HEK293 (cell line): Measurements from ENCODE around the gene DSCAML1.

Experiments
- TCF7L2 ChIP-seq: IDR thresholded peaks from 2 replicates; pipeline ENCODE4 v1.6.1; 2011; ENCODE audit warnings: low read depth, mild to moderate bottlenecking, inconsistent platforms, low read length, moderate library complexity, borderline replicate concordance
- ZNF426 ChIP-seq: fragments of 450-650 bp; formaldehyde crosslinking; IDR thresholded peaks from 2 replicates; pipeline ENCODE4 v1.5.1; 2017; ENCODE audit warnings: missing biosample characterization, missing genetic modification characterization, mild to moderate bottlenecking, inconsistent platforms, moderate library complexity
- TF ChIP-seq, protein P1 (sequence below): fragments of 450-650 bp; formaldehyde crosslinking; IDR thresholded peaks from 2 replicates; pipeline ENCODE4 v1.5.1; 2016; ENCODE audit warnings: missing biosample characterization, missing genetic modification characterization, low read depth
- TF ChIP-seq, protein P2 (sequence below): fragments of 450-650 bp; formaldehyde crosslinking; IDR thresholded peaks from 2 replicates; pipeline ENCODE4 v1.5.1; 2016; ENCODE audit warnings: missing biosample characterization, missing genetic modification characterization
- TF ChIP-seq, protein P3 (sequence below): fragments of 450-650 bp; formaldehyde crosslinking; IDR thresholded peaks from 2 replicates; pipeline ENCODE4 v1.5.1; 2016; ENCODE audit warnings: missing biosample characterization, missing genetic modification characterization
- TF ChIP-seq, protein P4 (sequence below): fragments of 450-650 bp; formaldehyde crosslinking; IDR thresholded peaks from 2 replicates; pipeline ENCODE4 v1.5.1; 2016; ENCODE audit warnings: missing biosample characterization, missing genetic modification characterization

DNA sequence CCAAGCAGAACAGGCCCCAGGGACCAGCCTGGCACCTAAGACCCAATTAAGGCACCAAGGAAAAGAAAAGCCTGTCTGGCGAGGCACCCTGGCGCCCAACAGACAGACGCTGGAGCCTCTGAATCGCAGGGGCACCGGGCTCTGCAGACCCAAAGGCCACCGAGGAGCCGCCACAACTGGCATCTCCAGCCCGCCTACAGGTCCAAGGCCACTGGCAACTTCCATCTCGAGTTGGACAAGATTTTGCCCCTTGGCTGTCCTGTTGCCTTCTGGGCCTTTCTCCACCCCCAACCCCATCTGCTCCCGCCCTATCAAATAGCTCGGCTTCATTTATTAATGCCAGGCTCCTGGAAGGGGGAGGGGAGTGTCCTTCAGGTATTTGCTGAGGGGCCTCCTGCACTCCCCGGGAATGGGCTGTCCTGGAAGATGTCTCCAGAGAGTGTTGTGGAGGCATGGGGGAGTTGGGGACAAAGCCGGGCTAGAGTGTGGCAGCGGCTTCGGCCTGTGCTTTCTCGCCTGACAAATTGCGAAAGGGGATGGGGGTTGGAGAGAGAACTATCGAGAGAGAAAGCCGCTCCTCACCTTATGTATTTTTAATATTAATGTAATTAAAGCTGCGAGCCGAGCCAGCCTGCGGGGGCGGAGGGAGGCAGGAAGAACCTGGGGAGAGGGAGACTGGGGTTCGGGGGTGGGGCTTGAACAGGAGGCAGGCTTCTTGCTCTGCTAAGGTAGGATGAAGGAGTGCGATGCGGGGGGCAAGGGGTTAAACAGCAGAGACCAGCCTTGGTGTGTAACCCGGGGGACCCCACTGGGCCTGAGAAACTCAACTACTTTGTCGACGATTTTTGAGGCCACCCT, 2.0 kb downstream of the DSCAML1 start:
- TF ChIP-seq TCF7L2 = no peak
- TF ChIP-seq, protein P1, sequence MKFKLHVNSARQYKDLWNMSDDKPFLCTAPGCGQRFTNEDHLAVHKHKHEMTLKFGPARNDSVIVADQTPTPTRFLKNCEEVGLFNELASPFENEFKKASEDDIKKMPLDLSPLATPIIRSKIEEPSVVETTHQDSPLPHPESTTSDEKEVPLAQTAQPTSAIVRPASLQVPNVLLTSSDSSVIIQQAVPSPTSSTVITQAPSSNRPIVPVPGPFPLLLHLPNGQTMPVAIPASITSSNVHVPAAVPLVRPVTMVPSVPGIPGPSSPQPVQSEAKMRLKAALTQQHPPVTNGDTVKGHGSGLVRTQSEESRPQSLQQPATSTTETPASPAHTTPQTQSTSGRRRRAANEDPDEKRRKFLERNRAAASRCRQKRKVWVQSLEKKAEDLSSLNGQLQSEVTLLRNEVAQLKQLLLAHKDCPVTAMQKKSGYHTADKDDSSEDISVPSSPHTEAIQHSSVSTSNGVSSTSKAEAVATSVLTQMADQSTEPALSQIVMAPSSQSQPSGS = no peak
- TF ChIP-seq, protein P2, sequence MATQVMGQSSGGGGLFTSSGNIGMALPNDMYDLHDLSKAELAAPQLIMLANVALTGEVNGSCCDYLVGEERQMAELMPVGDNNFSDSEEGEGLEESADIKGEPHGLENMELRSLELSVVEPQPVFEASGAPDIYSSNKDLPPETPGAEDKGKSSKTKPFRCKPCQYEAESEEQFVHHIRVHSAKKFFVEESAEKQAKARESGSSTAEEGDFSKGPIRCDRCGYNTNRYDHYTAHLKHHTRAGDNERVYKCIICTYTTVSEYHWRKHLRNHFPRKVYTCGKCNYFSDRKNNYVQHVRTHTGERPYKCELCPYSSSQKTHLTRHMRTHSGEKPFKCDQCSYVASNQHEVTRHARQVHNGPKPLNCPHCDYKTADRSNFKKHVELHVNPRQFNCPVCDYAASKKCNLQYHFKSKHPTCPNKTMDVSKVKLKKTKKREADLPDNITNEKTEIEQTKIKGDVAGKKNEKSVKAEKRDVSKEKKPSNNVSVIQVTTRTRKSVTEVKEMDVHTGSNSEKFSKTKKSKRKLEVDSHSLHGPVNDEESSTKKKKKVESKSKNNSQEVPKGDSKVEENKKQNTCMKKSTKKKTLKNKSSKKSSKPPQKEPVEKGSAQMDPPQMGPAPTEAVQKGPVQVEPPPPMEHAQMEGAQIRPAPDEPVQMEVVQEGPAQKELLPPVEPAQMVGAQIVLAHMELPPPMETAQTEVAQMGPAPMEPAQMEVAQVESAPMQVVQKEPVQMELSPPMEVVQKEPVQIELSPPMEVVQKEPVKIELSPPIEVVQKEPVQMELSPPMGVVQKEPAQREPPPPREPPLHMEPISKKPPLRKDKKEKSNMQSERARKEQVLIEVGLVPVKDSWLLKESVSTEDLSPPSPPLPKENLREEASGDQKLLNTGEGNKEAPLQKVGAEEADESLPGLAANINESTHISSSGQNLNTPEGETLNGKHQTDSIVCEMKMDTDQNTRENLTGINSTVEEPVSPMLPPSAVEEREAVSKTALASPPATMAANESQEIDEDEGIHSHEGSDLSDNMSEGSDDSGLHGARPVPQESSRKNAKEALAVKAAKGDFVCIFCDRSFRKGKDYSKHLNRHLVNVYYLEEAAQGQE = no peak
- TF ChIP-seq, protein P3, sequence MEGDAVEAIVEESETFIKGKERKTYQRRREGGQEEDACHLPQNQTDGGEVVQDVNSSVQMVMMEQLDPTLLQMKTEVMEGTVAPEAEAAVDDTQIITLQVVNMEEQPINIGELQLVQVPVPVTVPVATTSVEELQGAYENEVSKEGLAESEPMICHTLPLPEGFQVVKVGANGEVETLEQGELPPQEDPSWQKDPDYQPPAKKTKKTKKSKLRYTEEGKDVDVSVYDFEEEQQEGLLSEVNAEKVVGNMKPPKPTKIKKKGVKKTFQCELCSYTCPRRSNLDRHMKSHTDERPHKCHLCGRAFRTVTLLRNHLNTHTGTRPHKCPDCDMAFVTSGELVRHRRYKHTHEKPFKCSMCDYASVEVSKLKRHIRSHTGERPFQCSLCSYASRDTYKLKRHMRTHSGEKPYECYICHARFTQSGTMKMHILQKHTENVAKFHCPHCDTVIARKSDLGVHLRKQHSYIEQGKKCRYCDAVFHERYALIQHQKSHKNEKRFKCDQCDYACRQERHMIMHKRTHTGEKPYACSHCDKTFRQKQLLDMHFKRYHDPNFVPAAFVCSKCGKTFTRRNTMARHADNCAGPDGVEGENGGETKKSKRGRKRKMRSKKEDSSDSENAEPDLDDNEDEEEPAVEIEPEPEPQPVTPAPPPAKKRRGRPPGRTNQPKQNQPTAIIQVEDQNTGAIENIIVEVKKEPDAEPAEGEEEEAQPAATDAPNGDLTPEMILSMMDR (tag by site-specific recombination) = no peak
- TF ChIP-seq, protein P4, sequence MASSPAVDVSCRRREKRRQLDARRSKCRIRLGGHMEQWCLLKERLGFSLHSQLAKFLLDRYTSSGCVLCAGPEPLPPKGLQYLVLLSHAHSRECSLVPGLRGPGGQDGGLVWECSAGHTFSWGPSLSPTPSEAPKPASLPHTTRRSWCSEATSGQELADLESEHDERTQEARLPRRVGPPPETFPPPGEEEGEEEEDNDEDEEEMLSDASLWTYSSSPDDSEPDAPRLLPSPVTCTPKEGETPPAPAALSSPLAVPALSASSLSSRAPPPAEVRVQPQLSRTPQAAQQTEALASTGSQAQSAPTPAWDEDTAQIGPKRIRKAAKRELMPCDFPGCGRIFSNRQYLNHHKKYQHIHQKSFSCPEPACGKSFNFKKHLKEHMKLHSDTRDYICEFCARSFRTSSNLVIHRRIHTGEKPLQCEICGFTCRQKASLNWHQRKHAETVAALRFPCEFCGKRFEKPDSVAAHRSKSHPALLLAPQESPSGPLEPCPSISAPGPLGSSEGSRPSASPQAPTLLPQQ (tag by site-specific recombination) = no peak
- TF ChIP-seq ZNF426 (tag by site-specific recombination) = no peak
